Peyer's patch (tissue), 4 donors: ENCODE data around the gene ADAMTS18. TPM values are rescaled to one million over a fixed set of nuclear protein-coding genes. Genes with fewer than 3 reads are reported as not detected.

Source experiments
- DNase-seq, 3 donors: peaks; one replicate each; pipeline ENCODE4 v3.0.0-alpha.2; 2017 to 2019
- H3K27ac ChIP-seq, 4 donors: fragments of 200-600 bp; sonication (generic); one replicate each; pipeline ENCODE4 v1.5.1; 2016 to 2019
- H3K27me3 ChIP-seq, 2 donors: fragments of 200-600 bp; sonication (generic); one replicate each; pipeline ENCODE4 v1.5.1; 2019
- H3K36me3 ChIP-seq, 3 donors: fragments of 200-600 bp; sonication (generic); one replicate each; pipeline ENCODE4 v1.5.1; 2016 to 2019
- H3K4me1 ChIP-seq, 4 donors: fragments of 200-600 bp; sonication (generic); one replicate each; pipeline ENCODE4 v1.5.1; 2016 to 2019
- H3K4me3 ChIP-seq, 4 donors: fragments of 200-600 bp; sonication (generic); 1 replicate in 3 of 4; 2 replicates in 1 of 4; pipeline ENCODE4 v1.5.1; 2016 to 2019; ENCODE audit warnings: mild to moderate bottlenecking in 1 of 4
- H3K9me3 ChIP-seq, 4 donors: fragments of 200-600 bp; sonication (generic); one replicate each; pipeline ENCODE4 v1.5.1; 2016 to 2019; ENCODE audit warnings: mild to moderate bottlenecking in 1 of 4
- POLR2A ChIP-seq, 2 donors: fragments of 450-650 bp; IDR thresholded peaks; one replicate each; pipeline ENCODE4 v1.5.1; 2017; ENCODE audit warnings: antibody characterized with exemption in 2 of 2, mild to moderate bottlenecking in 2 of 2, moderate library complexity in 2 of 2
- total RNA-seq, 4 donors: library from RNA; depleted of rRNA; stranded (reverse); fragments of >200 nt; gene quantifications; one replicate each; pipeline ENCODE4 v1.1.0, GENCODE V29; 2016
- TF ChIP-seq, protein P1 (sequence below), 6 experiments: fragments of 450-650 bp in 4 of 6; fragments of 200-600 bp in 2 of 6; sonication (generic) in 1 of 6; IDR thresholded peaks; one replicate each; pipeline ENCODE4 v1.5.1; 2017 to 2019; ENCODE audit warnings: antibody characterized with exemption in 6 of 6, mild to moderate bottlenecking in 3 of 6, moderate library complexity in 1 of 6

Gene ADAMTS18
- total RNA-seq, 4 donors from 2014 or later: 0.27 to 2.5 TPM; not detected in 2

DNA sequence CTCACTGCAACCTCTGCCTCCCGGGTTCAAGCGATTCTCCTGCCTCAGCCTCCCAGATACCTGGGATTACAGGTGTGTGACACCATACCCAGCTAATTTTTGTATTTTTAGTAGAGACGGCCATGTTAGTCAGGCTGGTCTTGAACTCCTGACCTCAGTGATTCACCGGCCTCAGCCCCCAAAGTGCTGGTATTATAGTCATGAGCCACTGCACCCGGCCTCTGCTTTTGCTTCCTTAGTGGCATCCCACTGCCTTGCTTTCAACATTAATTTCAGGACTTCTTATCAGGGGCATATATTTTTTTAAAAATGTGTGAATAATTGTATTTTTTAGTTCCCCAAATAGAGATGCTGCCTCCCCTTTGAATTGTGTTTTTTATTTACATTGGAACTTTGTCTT is 136.8 kb downstream of the ADAMTS18 start:
- H3K4me1 ChIP-seq: no peaks in the 10 kb centered on the region
- H3K36me3 ChIP-seq: no peaks in the 10 kb centered on the region
- TF ChIP-seq POLR2A (IDR thresholded peaks at IDR 0.05): no peak
- TF ChIP-seq, protein P1, sequence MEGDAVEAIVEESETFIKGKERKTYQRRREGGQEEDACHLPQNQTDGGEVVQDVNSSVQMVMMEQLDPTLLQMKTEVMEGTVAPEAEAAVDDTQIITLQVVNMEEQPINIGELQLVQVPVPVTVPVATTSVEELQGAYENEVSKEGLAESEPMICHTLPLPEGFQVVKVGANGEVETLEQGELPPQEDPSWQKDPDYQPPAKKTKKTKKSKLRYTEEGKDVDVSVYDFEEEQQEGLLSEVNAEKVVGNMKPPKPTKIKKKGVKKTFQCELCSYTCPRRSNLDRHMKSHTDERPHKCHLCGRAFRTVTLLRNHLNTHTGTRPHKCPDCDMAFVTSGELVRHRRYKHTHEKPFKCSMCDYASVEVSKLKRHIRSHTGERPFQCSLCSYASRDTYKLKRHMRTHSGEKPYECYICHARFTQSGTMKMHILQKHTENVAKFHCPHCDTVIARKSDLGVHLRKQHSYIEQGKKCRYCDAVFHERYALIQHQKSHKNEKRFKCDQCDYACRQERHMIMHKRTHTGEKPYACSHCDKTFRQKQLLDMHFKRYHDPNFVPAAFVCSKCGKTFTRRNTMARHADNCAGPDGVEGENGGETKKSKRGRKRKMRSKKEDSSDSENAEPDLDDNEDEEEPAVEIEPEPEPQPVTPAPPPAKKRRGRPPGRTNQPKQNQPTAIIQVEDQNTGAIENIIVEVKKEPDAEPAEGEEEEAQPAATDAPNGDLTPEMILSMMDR (IDR thresholded peaks at IDR 0.05): no peak
- no peak for DNase-seq
- H3K27me3 ChIP-seq: no peaks in the 10 kb centered on the region
- no peak overlapping the region for H3K27ac ChIP-seq
- no peak overlapping the region for H3K4me3 ChIP-seq
- H3K9me3 ChIP-seq: no peaks in the 10 kb centered on the region

DNA sequence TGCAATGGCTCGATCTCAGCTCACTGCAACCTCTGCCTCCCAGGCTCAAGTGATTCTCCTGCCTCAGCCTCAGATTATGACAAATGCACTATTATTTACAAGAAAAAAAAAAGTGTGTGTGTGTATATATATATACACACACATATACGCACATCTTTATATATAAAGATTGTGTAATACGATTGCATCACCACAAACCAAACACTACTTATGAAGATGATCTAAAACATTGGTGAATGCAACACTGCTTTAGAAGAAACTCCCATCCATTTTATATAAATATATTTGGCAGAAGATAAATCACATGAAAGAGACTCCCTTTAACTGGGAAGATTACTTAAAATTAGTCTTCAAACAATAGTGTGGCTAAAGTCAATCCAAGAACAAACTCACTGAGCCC is 138.9 kb downstream of the ADAMTS18 start:
- TF ChIP-seq, protein P1 (IDR thresholded peaks at IDR 0.05): no peak
- no peak for TF ChIP-seq POLR2A (IDR thresholded peaks at IDR 0.05)
- H3K27me3 ChIP-seq: no peaks in the 10 kb centered on the region

DNA sequence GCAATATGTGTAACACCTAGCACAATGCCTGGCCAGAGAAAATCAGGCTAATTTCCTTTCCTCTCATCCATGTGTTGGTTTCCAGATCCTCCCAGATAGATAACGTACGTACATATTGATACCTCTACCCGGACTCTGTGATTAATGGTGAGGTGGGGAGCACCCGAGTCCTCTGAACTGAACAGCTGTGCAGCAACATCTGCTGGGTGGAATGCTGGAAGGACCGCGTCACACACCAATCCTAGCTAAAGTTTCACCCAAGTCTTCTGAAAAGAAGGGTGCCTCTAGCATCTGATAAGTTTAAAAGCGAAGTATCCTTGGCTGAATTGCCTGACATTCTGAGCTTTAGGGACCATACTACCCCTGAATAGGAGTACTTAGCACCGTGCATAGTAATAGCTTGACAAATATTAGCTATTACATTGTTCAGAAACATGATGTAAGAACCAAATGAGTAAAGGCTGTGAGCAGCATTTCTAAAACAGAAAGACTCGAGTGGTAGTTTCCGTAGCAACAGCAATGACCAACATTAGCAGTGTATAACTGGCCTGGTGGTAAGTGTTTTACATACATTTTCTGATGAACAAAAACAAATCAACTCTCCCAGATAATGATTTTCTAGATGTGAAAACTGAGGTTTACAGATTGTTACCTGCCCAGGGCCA is 144.3 kb downstream of the ADAMTS18 start:
- DNase-seq: no peak
- no peak overlapping the region for H3K27ac ChIP-seq
- no peak overlapping the region for H3K4me3 ChIP-seq
- no peaks in the 10 kb centered on the region for H3K27me3 ChIP-seq
- no peaks in the 10 kb centered on the region for H3K36me3 ChIP-seq
- TF ChIP-seq, protein P1 (IDR thresholded peaks at IDR 0.05): no peak
- no peak for TF ChIP-seq POLR2A (IDR thresholded peaks at IDR 0.05)
- no peaks in the 10 kb centered on the region for H3K9me3 ChIP-seq
- no peaks in the 10 kb centered on the region for H3K4me1 ChIP-seq

More for the DNA sequence above, 138.9 kb downstream of the ADAMTS18 start:
- Histone ChIP-seq H3K4me1 (no peaks in the 10 kb centered on the region), H3K36me3 (no peaks in the 10 kb centered on the region), H3K4me3 (no peak overlapping the region), H3K27ac (no peak overlapping the region), H3K9me3 (no peaks in the 10 kb centered on the region)
- no peak for DNase-seq

DNA sequence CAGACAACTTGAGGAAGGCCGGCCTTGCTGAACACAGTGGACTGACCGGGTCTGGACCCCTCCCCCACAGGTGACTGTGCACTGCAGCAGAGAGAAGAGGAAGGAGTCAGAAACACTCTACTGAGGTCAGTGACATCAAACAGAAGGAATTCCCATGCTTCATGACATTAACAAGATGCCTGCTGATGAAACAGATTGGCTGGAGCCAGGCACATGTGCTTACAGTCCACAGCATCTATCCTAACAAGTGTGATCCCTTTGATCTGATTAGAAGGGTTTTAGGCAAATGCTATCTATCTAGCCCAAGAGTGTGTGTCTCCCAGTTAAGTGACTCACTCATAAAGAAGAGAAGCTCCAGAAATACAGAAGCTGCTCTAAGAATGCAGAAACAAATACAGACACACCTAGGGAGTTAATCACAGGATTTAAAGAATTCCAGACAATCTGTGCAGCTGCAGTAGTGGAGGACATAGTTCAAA is 145.5 kb downstream of the ADAMTS18 start:
- TF ChIP-seq, protein P1 (IDR thresholded peaks at IDR 0.05): no peak
- TF ChIP-seq POLR2A (IDR thresholded peaks at IDR 0.05): no peak
- Histone ChIP-seq H3K9me3 (no peaks in the 10 kb centered on the region), H3K27ac (no peak overlapping the region), H3K36me3 (no peaks in the 10 kb centered on the region), H3K4me3 (no peak overlapping the region), H3K27me3 (no peaks in the 10 kb centered on the region), H3K4me1 (no peaks in the 10 kb centered on the region)
- DNase-seq: no peak

DNA sequence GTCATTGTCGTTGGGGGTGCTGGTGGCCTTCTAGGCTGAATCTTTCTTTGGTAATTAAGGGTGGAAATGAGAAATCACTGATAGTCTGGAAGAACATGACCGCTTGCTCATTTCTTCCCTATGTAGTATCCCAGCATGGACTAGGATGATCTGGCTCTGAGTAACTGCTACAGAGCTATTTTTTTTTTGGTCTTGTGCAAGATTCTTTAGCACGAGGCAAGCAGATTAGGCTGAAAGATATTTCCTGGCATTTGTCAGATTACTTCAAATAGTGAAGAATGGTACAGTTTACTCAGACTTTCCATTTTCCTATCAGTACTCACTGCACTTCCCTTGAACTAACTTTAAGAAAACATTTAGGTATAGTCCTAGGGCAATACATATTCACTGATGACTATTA is 146.6 kb downstream of the ADAMTS18 start:
- H3K27ac ChIP-seq: no peak overlapping the region
- H3K4me1 ChIP-seq: no peaks in the 10 kb centered on the region
- TF ChIP-seq POLR2A (IDR thresholded peaks at IDR 0.05): no peak
- TF ChIP-seq, protein P1 (IDR thresholded peaks at IDR 0.05): no peak
- no peak overlapping the region for H3K4me3 ChIP-seq
- H3K36me3 ChIP-seq: no peaks in the 10 kb centered on the region
- no peak for DNase-seq
- H3K9me3 ChIP-seq: no peaks in the 10 kb centered on the region
- H3K27me3 ChIP-seq: no peaks in the 10 kb centered on the region
